CD4-positive, CD25-positive, alpha-beta regulatory T cell (primary cell): ENCODE measurements around the gene TTC39B. TPM values are rescaled to one million over a fixed set of nuclear protein-coding genes. Genes with fewer than 3 reads are reported as not detected.

ENCODE experiments used
- ATAC-seq, 2 donors: fragments of 150-1000 bp; cut with Tn5 transposase; one replicate each; pipeline ENCODE4 v1.10.0; 2021; ENCODE audit warnings: low read depth in 2 of 2, moderate number of reproducible peaks in 2 of 2, moderate library complexity in 1 of 2
- DNase-seq, 3 donors: peaks; one replicate each; pipeline versions ENCODE4 v3.0.0 to v3.0.0-alpha.2; 2012 to 2022; ENCODE audit warnings: mixed read lengths in 1 of 3
- H3K27ac ChIP-seq: one replicate; pipeline ENCODE4 v1.7.0; 2013; ENCODE audit warnings: mild to moderate bottlenecking, low read length; ENCODE audit not compliant: insufficient read depth, poor library complexity, severe bottlenecking
- H3K27me3 ChIP-seq: one replicate; pipeline ENCODE4 v1.7.0; 2013; ENCODE audit warnings: low read length; ENCODE audit not compliant: control insufficient read depth, insufficient read depth
- H3K36me3 ChIP-seq: one replicate; pipeline ENCODE4 v1.7.0; 2013; ENCODE audit warnings: mild to moderate bottlenecking, low read length, moderate library complexity; ENCODE audit not compliant: control insufficient read depth, insufficient read depth
- H3K4me1 ChIP-seq: 2 replicates; pipeline ENCODE4 v1.7.0; 2013; ENCODE audit warnings: mild to moderate bottlenecking, low read length; ENCODE audit not compliant: insufficient read depth, control insufficient read depth, poor library complexity, severe bottlenecking
- H3K4me3 ChIP-seq: one replicate; pipeline ENCODE4 v1.7.0; 2013; ENCODE audit warnings: low read depth, mild to moderate bottlenecking, low read length, moderate library complexity
- H3K9me3 ChIP-seq, 2 experiments: 1 replicate in 1 of 2; 2 replicates in 1 of 2; pipeline ENCODE4 v1.7.0; 2013; ENCODE audit warnings: low read length in 2 of 2, mild to moderate bottlenecking in 1 of 2, moderate library complexity in 1 of 2; ENCODE audit not compliant: control insufficient read depth in 2 of 2
- H3K27ac Mint-ChIP-seq, 3 donors: one replicate each; pipeline ENCODE4 v1.8.0; 2020 to 2022; ENCODE audit warnings: mild to moderate bottlenecking in 3 of 3, mixed read lengths in 3 of 3, moderate library complexity in 2 of 3
- H3K27me3 Mint-ChIP-seq: one replicate; pipeline ENCODE4 v1.8.0; 2022; ENCODE audit warnings: mild to moderate bottlenecking, mixed read lengths
- H3K36me3 Mint-ChIP-seq: one replicate; pipeline ENCODE4 v1.8.0; 2020; ENCODE audit warnings: mixed read lengths
- H3K4me1 Mint-ChIP-seq, 4 donors: one replicate each; pipeline ENCODE4 v1.8.0; 2020 to 2022; ENCODE audit warnings: mixed read lengths in 4 of 4, mild to moderate bottlenecking in 1 of 4
- H3K4me3 Mint-ChIP-seq, 4 donors: one replicate each; pipeline ENCODE4 v1.8.0; 2020 to 2022; ENCODE audit warnings: mild to moderate bottlenecking in 4 of 4, mixed read lengths in 4 of 4, moderate library complexity in 3 of 4
- H3K9me3 Mint-ChIP-seq, 7 donors: one replicate each; pipeline ENCODE4 v1.8.0; 2020 to 2022; ENCODE audit warnings: mixed read lengths in 7 of 7, mild to moderate bottlenecking in 3 of 7, moderate library complexity in 2 of 7
- polyA plus RNA-seq, 4 donors: library from polyadenylated mRNA; unstranded; fragments of 300-500 nt; fragmentation: Illumina TruSeq; gene quantifications; one replicate each; pipeline ENCODE4 v1.2.3, GENCODE V29; 2021
- total RNA-seq: library from RNA; stranded (reverse); gene quantifications from one replicate; pipeline ENCODE4 v1.2.3, GENCODE V29; 2022

The TTC39B gene
- total and polyA plus RNA-seq, 5 donors from 2014 or later, result 4.0 to 42.7 (median 8.8) TPM

DNA sequence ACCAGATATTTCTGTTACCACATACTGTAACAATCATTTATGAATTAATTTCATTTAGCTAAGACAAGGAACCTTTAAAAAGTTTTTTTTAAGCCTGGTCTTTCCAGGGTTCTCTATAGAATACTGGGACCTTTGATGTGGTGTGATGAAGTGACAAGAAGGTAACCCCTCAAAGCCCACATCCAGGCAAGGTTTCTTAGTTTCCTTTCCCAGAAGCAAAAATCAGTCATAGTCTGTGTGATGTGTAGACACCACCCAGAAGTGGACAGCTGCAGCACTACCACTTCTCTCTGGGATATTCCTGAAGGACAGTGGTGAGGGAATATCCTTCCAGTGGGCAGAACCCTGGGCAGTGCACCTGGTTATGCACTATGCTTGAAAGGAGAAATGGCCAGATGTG lies 115.6 kb downstream of the TTC39B start:
- H3K9me3 ChIP-seq, result no peaks in the 10 kb centered on the region
- H3K4me3 Mint-ChIP-seq, result no peak overlapping the region
- peak in 1 of 3 donors; percentile 30 for DNase-seq
- ATAC-seq, result no peak
- peaks cover 73% of the 10 kb centered on the region for H3K36me3 Mint-ChIP-seq
- H3K27me3 ChIP-seq, result no peaks in the 10 kb centered on the region
- H3K27me3 Mint-ChIP-seq, result no peaks in the 10 kb centered on the region
- H3K27ac Mint-ChIP-seq, result no peak overlapping the region
- no peaks in the 10 kb centered on the region for H3K4me1 ChIP-seq
- H3K4me3 ChIP-seq, result no peak overlapping the region
- H3K27ac ChIP-seq, result no peak overlapping the region
- peaks cover 0 to 6% (median 0%) of the 10 kb centered on the region in 7 donors for H3K9me3 Mint-ChIP-seq
- peaks cover 3 to 13% (median 6%) of the 10 kb centered on the region in 4 donors for H3K4me1 Mint-ChIP-seq
- H3K36me3 ChIP-seq, result peaks cover 82% of the 10 kb centered on the region

GRCh38 chr9:15189481-15189880 lies 117.5 kb downstream of the TTC39B start:
- peaks cover 88% of the 10 kb centered on the region for H3K36me3 ChIP-seq
- DNase-seq (no peak), ATAC-seq (no peak)
- H3K9me3 ChIP-seq, result no peaks in the 10 kb centered on the region
- no peaks in the 10 kb centered on the region for H3K27me3 ChIP-seq
- no peak overlapping the region for H3K4me3 ChIP-seq
- Mint-ChIP-seq H3K4me3 (no peak overlapping the region), H3K27ac (no peak overlapping the region), H3K4me1 (peaks cover 0 to 13% (median 3%) of the 10 kb centered on the region in 4 donors), H3K36me3 (peaks cover 71% of the 10 kb centered on the region), H3K9me3 (no peaks in the 10 kb centered on the region), H3K27me3 (no peaks in the 10 kb centered on the region)
- no peaks in the 10 kb centered on the region for H3K4me1 ChIP-seq
- H3K27ac ChIP-seq, result no peak overlapping the region

GRCh38 chr9:15187589-15187988 lies 119.4 kb downstream of the TTC39B start:
- no peak overlapping the region for H3K27ac Mint-ChIP-seq
- H3K36me3 ChIP-seq, result peaks cover 84% of the 10 kb centered on the region
- no peaks in the 10 kb centered on the region for H3K4me1 ChIP-seq

GRCh38 chr9:15182730-15183129 lies 124.3 kb downstream of the TTC39B start:
- Histone ChIP-seq H3K27me3 (no peaks in the 10 kb centered on the region), H3K36me3 (peaks cover 74% of the 10 kb centered on the region), H3K4me3 (no peak overlapping the region), H3K27ac (no peak overlapping the region), H3K4me1 (no peaks in the 10 kb centered on the region), H3K9me3 (no peaks in the 10 kb centered on the region)
- H3K9me3 Mint-ChIP-seq, result no peaks in the 10 kb centered on the region
- no peaks in the 10 kb centered on the region for H3K27me3 Mint-ChIP-seq
- peaks cover 64% of the 10 kb centered on the region for H3K36me3 Mint-ChIP-seq
- ATAC-seq (no peak), DNase-seq (no peak)
- no peak overlapping the region for H3K4me3 Mint-ChIP-seq
- no peak overlapping the region for H3K27ac Mint-ChIP-seq
- peaks cover 0 to 4% (median 0%) of the 10 kb centered on the region in 4 donors for H3K4me1 Mint-ChIP-seq

More at GRCh38 chr9:15187589-15187988, 119.4 kb downstream of the TTC39B start:
- H3K27me3 ChIP-seq, result no peaks in the 10 kb centered on the region
- no peaks in the 10 kb centered on the region for H3K27me3 Mint-ChIP-seq
- no peaks in the 10 kb centered on the region for H3K9me3 ChIP-seq
- no peak overlapping the region for H3K4me3 ChIP-seq
- peaks cover 77% of the 10 kb centered on the region for H3K36me3 Mint-ChIP-seq
- DNase-seq, result no peak
- no peak overlapping the region for H3K27ac ChIP-seq
- H3K4me3 Mint-ChIP-seq, result no peak overlapping the region
- no peaks in the 10 kb centered on the region for H3K9me3 Mint-ChIP-seq
- peaks cover 0 to 13% (median 3%) of the 10 kb centered on the region in 4 donors for H3K4me1 Mint-ChIP-seq
- no peak for ATAC-seq

- no peak for ATAC-seq
- H3K4me3 ChIP-seq, result no peak overlapping the region
- no peak for DNase-seq
- Mint-ChIP-seq H3K27ac (no peak overlapping the region), H3K9me3 (no peaks in the 10 kb centered on the region), H3K4me3 (no peak overlapping the region), H3K4me1 (peaks cover 0 to 4% (median 0%) of the 10 kb centered on the region in 4 donors), H3K27me3 (no peaks in the 10 kb centered on the region), H3K36me3 (peaks cover 62% of the 10 kb centered on the region)
- no peak overlapping the region for H3K27ac ChIP-seq
- H3K36me3 ChIP-seq, result peaks cover 72% of the 10 kb centered on the region
- H3K27me3 ChIP-seq, result no peaks in the 10 kb centered on the region
- H3K4me1 ChIP-seq, result no peaks in the 10 kb centered on the region
- no peaks in the 10 kb centered on the region for H3K9me3 ChIP-seq
These were observed 124.9 kb downstream of the TTC39B start for GRCh38 chr9:15182101-15182551.

DNA sequence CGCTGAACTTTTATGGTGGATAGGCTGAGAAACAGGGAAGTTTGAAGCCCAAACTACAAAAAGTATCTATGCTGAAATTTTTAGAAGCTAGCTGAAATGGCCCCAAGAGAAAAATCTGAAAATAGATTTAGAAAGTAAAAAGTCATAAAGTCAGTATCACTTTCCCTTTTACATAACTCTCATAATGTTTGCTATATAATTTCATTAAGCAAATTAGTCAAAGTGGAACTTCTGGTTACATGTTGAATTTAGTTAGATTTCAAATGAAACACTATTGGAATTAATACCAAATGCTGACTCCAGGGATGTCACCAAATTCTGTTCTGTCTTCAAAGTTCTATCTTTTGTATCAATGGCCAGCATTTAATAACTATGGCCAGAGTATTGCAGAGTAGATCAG lies 126.9 kb downstream of the TTC39B start:
- peak overlapping the region in 1 of 3 donors; percentile 3 for H3K27ac Mint-ChIP-seq
- H3K36me3 ChIP-seq, result peaks cover 58% of the 10 kb centered on the region

GRCh38 chr9:15178631-15179030 lies 128.4 kb downstream of the TTC39B start:
- H3K27ac ChIP-seq, result no peak overlapping the region
- no peak overlapping the region for H3K27ac Mint-ChIP-seq
- H3K36me3 ChIP-seq, result peaks cover 60% of the 10 kb centered on the region
- no peak overlapping the region for H3K4me3 Mint-ChIP-seq
- no peak overlapping the region for H3K4me3 ChIP-seq
- H3K36me3 Mint-ChIP-seq, result peaks cover 66% of the 10 kb centered on the region
- no peaks in the 10 kb centered on the region for H3K9me3 ChIP-seq
- H3K27me3 ChIP-seq, result no peaks in the 10 kb centered on the region
- ATAC-seq (no peak), DNase-seq (no peak)
- no peaks in the 10 kb centered on the region for H3K4me1 ChIP-seq
- peaks cover 0 to 4% (median 0%) of the 10 kb centered on the region in 4 donors for H3K4me1 Mint-ChIP-seq
- no peaks in the 10 kb centered on the region for H3K27me3 Mint-ChIP-seq
- no peaks in the 10 kb centered on the region for H3K9me3 Mint-ChIP-seq

More for the DNA sequence above, 126.9 kb downstream of the TTC39B start:
- Mint-ChIP-seq H3K4me1 (peaks cover 0 to 4% (median 0%) of the 10 kb centered on the region in 4 donors), H3K4me3 (no peak overlapping the region), H3K27me3 (no peaks in the 10 kb centered on the region), H3K9me3 (no peaks in the 10 kb centered on the region), H3K36me3 (peaks cover 60% of the 10 kb centered on the region)
- no peak overlapping the region for H3K27ac ChIP-seq
- H3K9me3 ChIP-seq, result no peaks in the 10 kb centered on the region
- H3K4me1 ChIP-seq, result no peaks in the 10 kb centered on the region
- no peaks in the 10 kb centered on the region for H3K27me3 ChIP-seq
- ATAC-seq, result no peak
- no peak overlapping the region for H3K4me3 ChIP-seq
- DNase-seq, result no peak

GRCh38 chr9:15176836-15177235 lies 130.2 kb downstream of the TTC39B start:
- no peaks in the 10 kb centered on the region for H3K27me3 ChIP-seq
- H3K27ac ChIP-seq, result no peak overlapping the region
- ATAC-seq, result no peak
- H3K4me3 Mint-ChIP-seq, result no peak overlapping the region
- no peak overlapping the region for H3K4me3 ChIP-seq
- H3K4me1 ChIP-seq, result no peaks in the 10 kb centered on the region
- H3K9me3 Mint-ChIP-seq, result no peaks in the 10 kb centered on the region
- H3K27me3 Mint-ChIP-seq, result no peaks in the 10 kb centered on the region
- no peak for DNase-seq
- no peak overlapping the region for H3K27ac Mint-ChIP-seq
- H3K9me3 ChIP-seq, result no peaks in the 10 kb centered on the region
- peaks cover 70% of the 10 kb centered on the region for H3K36me3 Mint-ChIP-seq
- peaks cover 61% of the 10 kb centered on the region for H3K36me3 ChIP-seq
- H3K4me1 Mint-ChIP-seq, result peaks cover 0 to 4% (median 0%) of the 10 kb centered on the region in 4 donors
